Right forelimb (tissue), 1 donor: ENCODE measurements around the gene RFNG.

Source experiments
- DNase-seq: peaks from one replicate; pipeline ENCODE4 v3.0.0-alpha.2; 2018

Gene RFNG

DNA sequence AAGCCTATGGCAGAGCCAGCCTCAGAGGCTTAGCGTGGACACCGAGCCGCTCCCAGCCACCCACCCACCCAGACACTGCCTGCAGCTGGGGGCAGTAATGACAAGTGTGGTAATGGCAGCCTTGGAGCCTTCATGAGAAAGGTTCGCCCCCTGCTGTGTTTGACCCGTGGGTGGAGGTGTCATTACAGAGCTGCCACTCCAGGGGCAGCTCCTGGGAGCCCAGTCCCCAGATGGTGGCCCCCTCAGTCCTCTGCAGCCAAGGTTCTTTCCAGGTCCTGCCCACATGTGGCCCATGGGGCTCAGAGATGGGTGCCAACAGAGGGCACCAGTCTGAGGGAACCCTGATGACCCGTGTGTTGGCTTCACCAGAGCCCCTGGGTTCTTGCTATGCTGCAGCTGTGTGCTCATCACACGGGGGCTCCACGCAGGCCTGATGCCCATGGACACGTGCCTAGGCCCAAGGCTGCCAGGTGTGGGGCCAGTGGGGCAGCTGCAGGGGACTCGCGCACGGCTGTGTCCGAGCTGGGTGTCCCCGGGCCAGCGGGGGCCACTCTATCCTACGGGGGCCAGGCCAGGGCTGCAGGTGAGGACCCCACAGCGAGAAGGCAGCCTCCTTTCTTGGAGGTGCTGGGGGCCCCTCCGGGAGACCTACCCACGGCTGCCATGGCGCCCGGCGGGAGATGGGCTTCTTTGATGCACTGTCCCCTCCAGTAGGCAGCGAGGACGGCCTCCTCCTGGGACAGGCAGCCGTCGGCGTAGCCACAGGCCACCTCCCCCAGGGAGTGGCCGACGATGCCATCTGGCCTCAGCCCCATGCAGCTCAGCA, 38.3 kb upstream of the RFNG start:
- DNase-seq, result no peak

DNA sequence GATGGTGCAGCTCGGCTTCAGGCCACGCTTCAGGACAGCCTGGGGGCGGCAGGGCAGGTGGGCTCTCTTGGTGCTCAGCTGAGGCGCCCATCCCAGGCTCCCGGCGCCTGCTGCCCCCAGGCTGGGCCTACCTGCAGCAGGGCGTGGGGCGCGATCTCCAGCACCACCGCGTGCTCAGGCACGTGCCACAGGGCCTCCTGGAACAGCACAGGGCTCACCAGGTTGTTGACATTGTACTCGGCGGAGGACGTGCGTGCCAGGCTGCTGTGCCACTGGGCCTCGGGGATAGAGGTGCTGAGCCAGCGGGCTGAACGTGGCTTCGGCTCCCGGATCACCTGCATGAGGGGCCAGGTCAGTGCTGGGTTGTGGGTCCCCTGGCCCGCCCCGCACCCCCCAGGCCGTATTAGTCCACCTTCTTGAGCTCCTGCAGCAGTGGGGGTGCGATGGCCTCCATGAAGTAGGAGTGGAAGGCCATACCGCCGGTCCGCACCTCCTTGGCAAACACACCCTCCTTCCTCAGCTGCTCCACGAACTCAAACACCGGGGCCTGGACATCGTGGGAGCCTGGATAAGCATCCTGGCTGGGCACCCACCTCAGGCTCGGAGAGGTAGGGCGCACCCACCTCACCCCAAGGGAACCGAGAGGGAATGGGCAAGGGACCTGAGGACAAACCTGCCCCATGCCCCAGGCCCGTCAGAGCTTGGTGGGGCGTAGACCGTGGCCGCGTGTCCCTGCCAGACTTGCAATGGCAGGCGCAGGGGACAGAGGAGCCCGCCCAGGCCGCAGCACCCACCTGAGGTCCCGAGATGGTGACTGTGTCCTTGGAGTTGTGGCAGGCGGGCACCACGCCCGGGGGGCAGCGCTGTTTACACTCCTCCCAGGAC, 37.5 kb upstream of the RFNG start:
- DNase-seq, result no peak

DNA sequence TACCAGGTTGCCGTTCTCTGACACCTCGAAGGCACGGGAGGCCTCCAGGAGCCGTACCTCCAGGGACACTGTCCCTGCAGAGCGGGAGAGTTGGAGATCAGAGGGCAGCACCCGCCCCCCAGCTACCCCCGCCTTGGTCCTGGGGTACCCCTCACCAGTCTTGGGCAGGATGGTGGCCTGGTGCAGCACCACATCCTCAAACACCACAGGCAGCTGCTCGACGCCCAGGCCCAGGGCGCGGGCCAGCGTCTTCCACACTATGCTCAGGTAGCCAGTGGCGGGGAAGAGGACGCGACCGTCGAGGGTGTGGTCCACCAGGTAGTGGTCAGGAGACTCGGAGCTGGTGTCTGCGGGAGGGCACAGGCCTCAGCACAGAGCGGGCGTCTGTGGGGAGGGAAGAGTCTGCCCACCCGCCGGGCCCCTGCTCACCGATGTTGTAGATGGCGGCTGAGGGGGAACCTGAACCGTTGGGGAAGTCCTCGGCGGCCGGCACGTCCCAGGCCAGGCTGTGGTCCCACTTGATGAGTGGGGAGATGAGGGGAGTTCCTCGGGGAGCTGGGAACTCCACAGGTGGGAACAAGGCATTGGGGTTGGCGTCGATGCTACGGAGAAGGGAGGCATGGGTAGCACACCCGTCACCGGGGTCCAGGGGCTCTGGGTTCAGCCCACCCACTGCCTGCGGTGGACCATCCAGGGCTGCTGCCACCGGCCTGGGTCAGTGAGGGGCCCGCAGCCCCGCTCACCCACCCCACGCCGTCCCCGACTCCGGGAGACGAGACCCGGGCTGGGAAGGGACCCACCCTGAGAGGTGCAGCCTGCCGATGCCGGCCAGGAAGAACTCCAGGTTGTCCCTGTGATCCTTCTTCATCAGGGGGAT, 36.6 kb upstream of the RFNG start:
- no peak for DNase-seq

DNA sequence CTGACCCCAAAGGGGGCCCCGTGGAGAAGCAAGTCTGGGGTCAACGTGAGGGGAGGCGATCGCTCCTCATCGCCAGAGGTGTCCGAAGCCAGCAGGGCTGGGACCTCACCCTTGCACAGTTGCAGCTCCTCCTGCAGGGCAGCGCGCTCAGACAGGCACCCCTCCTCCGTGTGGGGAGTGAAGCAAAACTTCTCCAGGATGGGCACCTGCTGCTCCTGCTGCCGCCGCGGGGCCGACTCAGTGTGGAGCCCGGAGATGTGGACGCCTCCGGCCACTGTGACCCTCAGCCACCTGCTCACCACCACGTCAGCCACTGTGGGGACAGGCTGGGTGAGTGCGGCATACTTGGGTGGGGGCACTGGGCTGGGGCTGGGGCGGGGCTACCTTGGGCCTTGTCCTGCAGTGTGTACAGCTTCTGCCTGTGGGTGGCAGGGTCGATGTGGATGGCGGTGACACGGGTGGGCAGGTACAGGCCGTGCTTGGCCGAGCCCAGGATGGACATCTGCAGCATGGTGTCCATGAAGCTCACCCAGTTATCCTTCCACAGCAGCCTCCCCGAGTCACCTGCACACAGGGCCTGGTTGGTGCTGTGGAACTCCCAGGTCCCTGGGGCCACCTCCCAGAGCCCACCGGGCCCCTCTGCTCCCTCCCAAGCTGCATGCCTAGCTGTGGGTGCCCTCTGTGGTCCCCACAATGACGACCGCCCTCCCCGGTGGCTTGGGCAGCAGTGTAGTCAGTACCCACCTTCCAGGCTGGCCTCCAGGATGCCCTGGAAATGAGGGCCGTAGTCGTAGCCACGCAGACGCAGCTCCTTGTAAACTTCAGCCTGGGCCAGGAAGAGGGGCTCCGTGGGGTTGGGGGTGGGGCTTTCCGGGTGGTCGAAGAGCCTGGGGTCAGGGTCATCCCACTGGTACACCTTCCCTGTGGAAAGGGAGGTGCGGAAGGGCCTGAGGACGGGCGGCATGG, 35.6 kb upstream of the RFNG start:
- DNase-seq, result no peak

DNA sequence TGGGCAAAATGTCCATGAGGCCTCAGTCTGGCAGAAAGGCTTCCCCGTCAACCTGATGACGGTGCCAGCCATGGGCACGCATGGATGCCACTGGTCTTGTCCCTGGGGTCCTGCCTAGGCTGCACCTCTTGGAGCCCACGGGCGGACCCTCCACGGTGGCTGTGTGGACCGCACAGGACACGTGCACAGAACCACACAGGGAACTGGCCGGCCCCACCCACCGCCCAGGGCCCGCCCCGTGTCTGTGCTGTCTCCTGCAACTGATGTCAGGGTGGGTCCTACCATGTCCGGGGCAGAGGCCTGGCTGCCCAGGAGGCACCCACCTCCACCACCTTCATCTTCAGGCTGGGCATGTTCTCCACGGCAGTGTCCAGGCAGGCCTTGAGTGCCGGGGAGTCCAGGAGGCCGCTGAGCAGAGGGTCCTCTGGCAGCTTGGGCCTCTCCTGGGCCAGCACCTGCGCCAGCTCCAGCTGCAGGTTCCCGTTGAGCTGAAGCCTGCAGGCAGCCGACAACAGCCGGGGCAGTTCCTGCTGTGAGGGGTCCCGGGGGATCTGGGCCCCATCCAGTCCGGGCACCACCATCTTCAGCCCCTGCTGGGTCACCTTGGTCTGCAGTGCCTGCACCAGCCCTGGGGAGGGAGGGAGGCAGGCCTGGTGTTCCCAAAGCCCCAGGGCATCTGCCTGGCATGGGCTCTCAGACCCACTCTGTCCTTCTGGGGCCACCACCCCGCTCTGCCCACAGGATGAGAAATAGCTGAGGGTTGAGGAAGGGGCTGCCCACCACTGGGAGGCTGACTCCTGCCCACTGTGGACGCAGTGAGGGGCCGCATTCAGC, 34.5 kb upstream of the RFNG start:
- DNase-seq, result no peak

DNA sequence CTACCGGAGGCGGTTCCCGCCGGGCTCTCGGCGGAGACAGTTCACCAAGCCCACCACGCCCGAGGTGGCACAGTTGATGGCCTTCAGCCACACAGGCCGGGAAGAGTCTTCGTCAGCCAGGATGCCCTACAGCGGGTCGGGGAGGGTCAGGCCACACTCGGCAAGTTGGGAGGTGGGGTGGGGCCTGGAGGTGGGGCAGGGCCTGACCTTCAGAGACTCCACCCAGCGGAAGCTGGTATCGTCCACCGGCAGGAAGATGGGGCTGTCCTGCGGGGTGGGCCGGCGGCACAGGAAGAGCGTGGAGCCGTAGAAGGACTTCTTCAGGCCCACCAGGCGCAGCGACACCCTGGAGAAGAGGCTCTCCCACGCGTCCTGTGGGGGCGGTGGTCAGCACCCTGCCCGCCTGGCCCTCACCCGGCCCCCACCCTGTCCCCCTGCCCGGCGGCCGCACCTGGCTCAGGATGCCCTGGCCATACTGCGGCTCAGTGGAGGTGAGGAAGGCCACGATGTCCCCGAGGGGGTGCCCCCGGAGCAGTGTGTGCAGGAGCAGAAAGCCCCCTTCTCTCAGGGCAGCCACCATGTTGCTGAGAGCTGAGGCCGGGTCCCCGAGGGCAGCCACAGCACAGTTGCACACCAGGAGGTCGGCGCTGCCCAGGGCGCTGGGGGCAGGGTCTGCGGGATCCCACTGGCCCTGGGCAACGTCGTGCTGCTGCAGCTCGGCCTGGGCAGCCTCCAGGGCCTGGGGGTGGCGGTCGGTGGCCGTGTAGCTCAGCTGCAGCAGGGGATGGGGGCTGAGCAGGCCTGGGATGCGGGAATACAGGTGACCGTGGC, 33.6 kb upstream of the RFNG start:
- DNase-seq, result no peak

DNA sequence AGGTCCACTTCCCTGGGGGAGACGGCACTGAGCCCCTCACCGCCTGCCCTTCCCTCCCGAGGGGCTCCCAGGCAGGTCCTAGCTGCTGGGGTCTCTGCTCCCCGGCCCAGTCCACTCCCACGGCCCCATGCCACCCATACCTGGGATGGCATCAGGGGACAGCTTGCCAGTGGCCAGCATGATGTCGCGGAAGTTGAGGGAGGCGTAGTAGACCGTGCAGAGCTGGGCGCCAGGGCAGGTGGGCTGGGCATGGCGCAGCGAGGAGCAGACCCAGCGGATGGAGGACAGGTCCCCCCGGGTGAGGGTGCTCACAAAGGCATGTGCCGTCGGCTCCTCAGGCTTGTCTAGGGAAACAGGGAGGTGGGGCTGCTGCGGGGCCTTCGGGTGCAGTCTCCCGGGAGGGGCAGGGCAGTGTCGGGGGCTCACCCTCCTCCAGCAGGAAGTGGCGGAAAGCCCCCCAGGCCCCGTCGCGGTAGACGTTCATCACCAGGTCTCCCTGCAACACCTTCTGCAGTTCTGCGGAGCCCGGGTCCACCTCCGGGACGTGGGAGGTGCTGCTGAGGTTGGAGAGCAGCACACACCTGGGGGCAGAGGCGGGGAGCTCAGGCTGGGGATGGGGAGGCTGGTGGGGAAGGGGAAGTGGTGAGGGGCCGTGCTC, 32.9 kb upstream of the RFNG start:
- no peak for DNase-seq

DNA sequence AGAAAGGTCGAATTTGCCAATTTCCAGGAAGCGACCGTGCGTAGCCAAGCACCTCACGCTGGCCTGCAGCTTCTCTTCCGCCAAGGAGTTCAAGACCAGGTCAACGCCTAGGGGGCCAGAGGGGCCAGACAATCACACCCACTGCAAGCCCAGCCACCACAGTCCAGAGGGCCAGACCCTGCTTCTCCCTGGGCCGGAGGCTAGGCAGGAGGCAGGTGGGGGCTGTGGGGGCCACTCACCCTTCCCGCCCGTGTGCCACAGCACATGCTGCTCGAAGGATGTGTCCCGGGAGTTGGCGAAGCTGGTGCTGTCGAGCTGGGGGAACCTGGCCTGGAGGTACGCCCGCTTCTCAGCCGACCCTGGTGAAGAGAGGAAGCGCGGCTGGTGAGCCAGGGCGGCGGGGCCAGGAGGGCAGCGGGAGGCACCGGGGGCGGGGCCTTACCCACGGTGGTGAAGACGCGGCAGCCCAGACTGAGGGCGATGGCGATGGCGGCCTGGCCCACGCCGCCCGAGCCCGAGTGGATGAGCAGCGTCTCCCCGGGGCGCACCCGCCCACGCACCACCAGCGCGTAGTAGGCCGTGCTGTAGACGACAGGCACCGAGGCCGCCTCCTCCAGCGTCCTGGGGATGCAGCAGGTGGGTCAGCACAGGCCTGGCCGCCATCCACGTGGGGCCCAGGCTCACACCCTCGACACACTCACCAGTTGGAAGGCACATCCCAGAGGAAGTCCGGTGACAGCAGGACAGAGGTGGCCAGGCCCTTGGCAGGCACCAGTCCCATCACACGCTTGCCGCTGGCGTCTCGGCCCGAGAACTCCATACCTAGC, 32.1 kb upstream of the RFNG start:
- DNase-seq, result no peak

DNA sequence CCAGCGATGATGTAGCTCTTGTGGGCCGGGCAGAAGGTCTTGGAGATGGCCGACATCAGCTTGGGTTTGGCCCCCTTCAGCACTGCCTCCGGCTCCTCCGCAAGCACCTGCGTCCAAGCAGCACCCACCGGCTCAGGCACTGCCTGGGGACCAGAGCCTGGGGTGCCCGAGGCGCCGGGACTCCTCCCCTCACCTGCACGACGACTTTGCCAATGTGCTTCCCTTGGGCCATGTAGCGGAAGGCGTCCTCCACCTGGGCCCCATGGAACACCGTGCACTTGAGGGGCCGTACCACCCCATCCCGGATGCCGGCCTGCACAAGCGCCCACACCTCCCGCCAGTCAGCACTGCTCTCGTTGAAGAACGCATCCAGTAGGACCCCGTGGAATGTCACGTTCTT, 31.4 kb upstream of the RFNG start:
- no peak for DNase-seq

DNA sequence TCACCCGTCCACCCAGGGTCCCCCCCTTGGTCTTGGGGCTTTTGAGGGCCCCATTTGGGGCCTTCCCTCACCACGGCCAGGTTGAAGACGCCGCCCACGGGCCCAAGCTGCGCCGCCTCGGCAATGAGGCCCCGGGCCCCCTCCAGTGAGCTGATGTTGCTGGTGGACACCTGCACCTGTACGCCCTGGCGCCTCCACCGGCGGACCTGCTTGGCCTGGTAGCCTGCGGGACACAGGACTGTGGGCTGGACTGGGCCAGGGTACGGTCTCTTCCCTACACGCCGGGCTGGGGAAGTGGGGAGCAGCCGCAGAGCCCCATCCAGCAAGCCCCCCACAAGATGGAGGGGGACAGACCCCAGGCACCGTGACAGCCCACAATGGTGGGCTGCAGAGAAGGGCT, 30.8 kb upstream of the RFNG start:
- DNase-seq, result no peak

DNA sequence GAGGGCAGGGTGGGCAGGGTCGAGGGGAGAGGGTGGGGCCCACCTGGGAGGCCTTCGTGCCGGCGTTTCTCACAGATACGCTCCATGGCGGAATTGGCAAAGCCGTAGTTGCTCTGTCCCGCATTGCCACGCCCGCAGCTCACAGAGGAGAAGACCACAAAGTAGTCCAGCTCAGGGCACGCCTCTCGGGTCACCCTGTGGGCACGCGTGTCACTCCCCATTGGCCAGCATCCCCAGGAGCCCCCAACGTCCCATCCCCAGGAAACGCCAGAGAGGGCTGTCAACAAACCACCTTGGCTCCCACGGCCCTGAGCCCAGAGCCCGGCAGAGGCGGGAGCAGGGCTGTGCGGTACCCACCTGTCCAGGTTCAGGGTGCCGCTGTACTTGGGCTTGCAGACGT, 30.4 kb upstream of the RFNG start:
- DNase-seq, result no peak

DNA sequence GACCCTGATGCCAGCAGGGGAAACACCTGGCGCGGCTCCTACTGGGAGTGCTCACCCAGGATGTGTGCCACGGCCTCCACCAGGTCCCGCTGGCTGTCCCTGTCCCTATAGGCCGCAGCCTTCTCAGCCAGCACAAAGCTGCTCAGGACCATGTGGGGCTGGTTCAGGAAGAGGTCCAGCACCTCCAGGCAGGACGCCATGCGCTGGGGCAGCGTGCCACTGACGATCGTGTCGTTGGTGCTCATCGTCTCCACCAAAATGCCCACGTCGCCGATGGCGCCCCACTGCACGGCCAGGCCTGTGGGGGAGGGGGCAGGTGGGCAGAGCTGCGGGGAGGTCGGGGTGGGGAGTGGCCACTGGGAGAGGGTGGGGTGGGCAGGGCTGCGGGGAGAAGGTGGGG, 29.9 kb upstream of the RFNG start:
- DNase-seq, result no peak

DNA sequence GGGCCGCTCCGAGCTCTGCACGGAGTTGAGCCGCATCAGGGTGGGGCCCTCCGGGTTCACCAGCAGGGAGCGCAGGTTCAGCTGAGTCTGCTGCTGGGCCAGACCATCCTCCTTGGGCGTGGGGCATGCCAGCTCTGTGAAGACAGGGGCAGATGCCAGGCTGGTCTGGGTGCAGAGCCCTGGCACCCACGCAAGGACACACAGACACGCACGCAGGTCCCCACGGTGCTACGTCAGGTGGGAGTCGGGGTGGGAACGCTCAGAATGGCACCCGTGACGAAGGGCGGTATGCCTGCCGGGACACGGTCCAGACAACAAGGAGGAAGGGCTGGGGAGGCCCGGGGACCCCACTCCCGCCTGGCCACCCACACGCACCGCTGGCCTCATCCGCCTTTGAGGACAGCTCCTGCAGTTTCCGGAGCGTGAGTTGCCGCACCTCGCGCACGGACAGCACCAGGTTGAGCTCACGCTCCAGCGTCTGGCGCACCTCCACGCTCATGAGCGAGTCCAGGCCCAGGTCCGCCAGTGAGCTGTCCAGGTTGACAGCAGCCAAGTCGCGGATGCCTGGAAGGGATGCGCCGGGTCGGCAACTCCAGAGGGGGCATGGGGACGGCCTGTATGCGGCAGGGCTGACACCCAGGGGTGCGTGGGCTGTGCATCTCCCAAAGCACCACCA, 29.3 kb upstream of the RFNG start:
- DNase-seq, result no peak

DNA sequence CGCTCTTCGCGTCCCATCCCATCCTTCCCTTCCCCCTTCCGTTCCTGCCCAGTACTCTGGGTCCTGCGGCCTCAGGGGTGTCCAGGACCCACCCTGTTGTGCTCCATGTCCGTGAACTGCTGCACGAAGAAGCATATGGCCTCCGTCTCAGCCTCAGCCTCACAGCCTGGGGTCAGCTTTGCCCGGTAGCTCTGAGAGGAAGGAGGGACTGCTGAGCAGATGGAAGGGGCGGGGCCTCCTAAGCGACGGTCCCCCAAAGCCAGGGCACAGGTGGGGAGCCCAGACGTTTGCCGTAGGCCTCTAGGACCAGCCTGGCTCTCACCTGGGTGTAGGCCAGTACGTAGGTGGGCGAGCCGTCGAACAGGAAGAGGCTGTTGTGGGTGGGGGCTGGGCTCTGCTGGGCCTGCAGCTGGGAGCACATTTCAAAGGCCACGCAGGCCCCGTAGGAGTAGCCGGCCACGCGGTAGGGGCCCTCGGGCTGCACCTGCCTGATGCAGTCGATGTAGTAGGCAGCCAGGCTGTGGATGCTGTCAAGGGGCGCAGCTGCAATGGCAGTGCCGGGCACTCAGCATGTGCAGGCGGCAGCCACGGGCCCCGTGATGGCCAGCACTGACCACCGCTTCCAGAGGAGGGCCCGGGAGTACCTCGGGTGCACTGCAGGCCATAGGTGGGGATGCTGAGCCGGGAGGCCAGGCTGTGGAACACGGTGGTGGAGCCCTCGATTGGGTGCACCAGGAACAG, 28.6 kb upstream of the RFNG start:
- no peak for DNase-seq

DNA sequence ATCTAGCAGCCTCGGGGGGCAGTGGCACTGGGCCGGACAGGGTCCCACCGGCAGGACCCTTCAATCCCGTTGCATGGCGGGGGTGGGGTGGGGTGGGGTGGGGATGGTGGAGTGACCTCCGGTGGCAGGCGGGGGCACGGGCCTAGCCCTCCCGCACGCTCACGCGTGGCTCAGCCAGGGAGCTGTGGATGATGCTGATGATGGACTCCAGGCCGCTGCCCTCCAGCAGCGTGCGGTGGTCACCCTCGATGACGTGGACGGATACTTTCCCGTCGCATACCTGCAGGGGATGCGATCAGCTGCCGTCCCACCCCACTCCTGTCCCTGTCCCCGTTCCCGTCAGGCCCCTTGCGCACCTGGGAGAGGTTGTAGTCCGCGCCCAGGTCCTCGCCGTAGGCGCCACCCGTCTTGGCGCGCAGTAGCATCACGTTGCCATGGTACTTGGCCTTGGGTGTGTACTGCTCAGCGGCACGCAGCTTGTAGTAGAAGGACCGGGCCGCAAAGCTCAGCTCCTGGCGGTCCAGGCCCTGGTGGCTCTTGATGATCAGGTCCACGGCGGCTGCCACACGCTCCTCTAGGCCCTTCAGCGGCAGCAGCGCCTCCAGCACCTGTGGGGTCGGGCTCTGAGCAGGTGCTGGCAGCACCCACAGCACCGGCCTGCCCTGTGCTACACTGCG, 27.5 kb upstream of the RFNG start:
- no peak for DNase-seq

DNA sequence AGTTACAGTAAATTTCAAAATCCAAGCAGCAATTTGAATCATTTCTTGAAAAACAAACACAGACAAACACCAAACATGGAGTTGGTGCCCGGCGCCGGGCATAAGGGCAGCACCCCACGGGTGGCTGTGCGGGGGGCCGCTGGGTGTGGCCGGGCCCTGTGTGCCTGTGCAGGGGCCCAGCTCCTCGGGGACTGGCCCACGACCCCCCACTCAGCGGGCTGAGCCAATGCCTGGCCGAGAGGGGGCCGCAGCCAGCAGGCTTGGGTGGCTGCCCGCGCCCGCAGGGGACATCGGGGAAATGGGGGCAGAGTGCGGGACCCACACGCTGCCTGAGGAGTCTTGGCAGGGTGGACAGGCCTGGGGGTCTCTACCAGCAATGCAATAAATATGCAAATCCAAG, 26.8 kb upstream of the RFNG start:
- no peak for DNase-seq
